Neural cell (in vitro differentiated cells): ENCODE results near the gene CEMP1. TPM values are rescaled to one million over a fixed set of nuclear protein-coding genes. Genes with fewer than 3 reads are reported as not detected.

ENCODE experiments used
- H2AFZ ChIP-seq: fragments of 200-600, 300-800 bp; sonication (generic), shearing (Covaris generic); 2 replicates; pipeline ENCODE4 v1.6.0; 2014; ENCODE audit warnings: low read depth, mild to moderate bottlenecking, antibody characterized with exemption, low read length, moderate library complexity
- H3F3A ChIP-seq: fragments of 200-600 bp; shearing (Covaris generic); 2 replicates; pipeline ENCODE4 v1.6.1; 2016; ENCODE audit warnings: mild to moderate bottlenecking, moderate library complexity, mixed read lengths, antibody characterized with exemption, low read length; ENCODE audit not compliant: insufficient read depth, poor library complexity, severe bottlenecking
- H3K27ac ChIP-seq: fragments of 200-600, 300-800 bp; sonication (generic), shearing (Covaris generic); 2 replicates; pipeline ENCODE4 v1.5.1; 2014; ENCODE audit warnings: mild to moderate bottlenecking, low read length, moderate library complexity
- H3K27me3 ChIP-seq: fragments of 300-800, 200-600 bp; sonication (generic), shearing (Covaris generic); 2 replicates; pipeline ENCODE4 v1.6.0; 2014; ENCODE audit warnings: mild to moderate bottlenecking, low read depth, low read length, moderate library complexity; ENCODE audit not compliant: insufficient read depth
- H3K36me3 ChIP-seq: fragments of 300-800, 200-600 bp; sonication (generic), shearing (Covaris generic); 2 replicates; pipeline ENCODE4 v1.5.1; 2014; ENCODE audit warnings: mild to moderate bottlenecking, antibody characterized with exemption, low read length, moderate library complexity; ENCODE audit not compliant: insufficient read depth
- H3K4me2 ChIP-seq: fragments of 300-800, 200-600 bp; sonication (generic), shearing (Covaris generic); 2 replicates; pipeline ENCODE4 v1.6.0; 2014; ENCODE audit warnings: mild to moderate bottlenecking, low read length
- H3K4me3 ChIP-seq: fragments of 300-800, 200-600 bp; sonication (generic), shearing (Covaris generic); 2 replicates; pipeline ENCODE4 v1.5.1; 2014; ENCODE audit warnings: mild to moderate bottlenecking, low read length, moderate library complexity
- H3K79me2 ChIP-seq: fragments of 200-600 bp; shearing (Covaris generic); replicated peaks from 2 replicates; pipeline ENCODE4 v1.6.0; 2014; ENCODE audit warnings: mild to moderate bottlenecking, low read length, moderate library complexity; ENCODE audit not compliant: insufficient read depth
- H3K9ac ChIP-seq: fragments of 300-800, 200-600 bp; sonication (generic), shearing (Covaris generic); 2 replicates; pipeline ENCODE4 v1.6.1; 2016; ENCODE audit warnings: mild to moderate bottlenecking, low read length, mixed read lengths
- H3K9me2 ChIP-seq: fragments of 200-600 bp; shearing (Covaris generic); 2 replicates; pipeline ENCODE4 v1.6.1; 2016; ENCODE audit warnings: mild to moderate bottlenecking, low read length, mixed read lengths; ENCODE audit not compliant: insufficient read depth
- H3K9me3 ChIP-seq: fragments of 200-600, 300-800 bp; sonication (generic), shearing (Covaris generic); 2 replicates; pipeline ENCODE4 v1.6.1; 2016; ENCODE audit warnings: mild to moderate bottlenecking, mixed run types, low read length, moderate library complexity, mixed read lengths
- H4K20me1 ChIP-seq: fragments of 200-600 bp; shearing (Covaris generic); 2 replicates; pipeline ENCODE4 v1.6.1; 2016; ENCODE audit warnings: mild to moderate bottlenecking, mixed run types; ENCODE audit not compliant: insufficient read depth
- CTCF ChIP-seq: fragments of 450-650 bp; IDR thresholded peaks from 2 replicates; pipeline ENCODE4 v1.5.1; 2014; ENCODE audit warnings: antibody characterized with exemption, mild to moderate bottlenecking, moderate library complexity; ENCODE audit not compliant: poor library complexity, severe bottlenecking
- EP300 ChIP-seq: fragments of 450-650 bp; conservative IDR thresholded peaks from 2 replicates; pipeline ENCODE4 v1.6.1; 2014; ENCODE audit warnings: antibody characterized with exemption, mild to moderate bottlenecking, moderate library complexity; ENCODE audit not compliant: poor library complexity, severe bottlenecking
- EZH2 ChIP-seq: fragments of 200-600, 300-800 bp; shearing (Covaris generic), sonication (generic); IDR thresholded peaks from 2 replicates; pipeline ENCODE4 v1.6.1; 2014; ENCODE audit warnings: antibody characterized with exemption, low read length, borderline replicate concordance, mild to moderate bottlenecking; ENCODE audit not compliant: insufficient read depth, poor library complexity, severe bottlenecking
- MXI1 ChIP-seq: fragments of 450-650 bp; conservative IDR thresholded peaks from 2 replicates; pipeline ENCODE4 v1.6.1; 2014; ENCODE audit warnings: antibody characterized with exemption, mild to moderate bottlenecking; ENCODE audit not compliant: poor library complexity, severe bottlenecking
- POLR2AphosphoS5 ChIP-seq: IDR thresholded peaks from 2 replicates; pipeline ENCODE4 v1.6.1; 2012
- RAD21 ChIP-seq: fragments of 450-650 bp; conservative IDR thresholded peaks from 2 replicates; pipeline ENCODE4 v1.6.1; 2014; ENCODE audit warnings: antibody characterized with exemption, mild to moderate bottlenecking, moderate library complexity
- REST ChIP-seq: IDR thresholded peaks from 2 replicates; pipeline ENCODE4 v1.6.1; 2012; ENCODE audit warnings: borderline replicate concordance
- SMC3 ChIP-seq: fragments of 450-650 bp; conservative IDR thresholded peaks from 2 replicates; pipeline ENCODE4 v1.6.1; 2014; ENCODE audit warnings: antibody characterized with exemption, mild to moderate bottlenecking, moderate library complexity; ENCODE audit not compliant: poor library complexity
- TAF1 ChIP-seq: IDR thresholded peaks from 2 replicates; pipeline ENCODE4 v1.6.1; 2012; ENCODE audit warnings: low read depth
- polyA plus RNA-seq: library from polyadenylated mRNA; depleted of rRNA; stranded (reverse); fragments of >200 nt; gene quantifications from 2 replicates; pipeline ENCODE4 v1.2.3, GENCODE V29; 2014

Gene CEMP1
- polyA plus RNA-seq, 1 donor from 2014 or later: 0.46 TPM

- H3K9me3 ChIP-seq: no peaks in the 10 kb centered on the region
- TF ChIP-seq SMC3 (no peak), RAD21 (no peak), REST (no peak), TAF1 (no peak), MXI1 (no peak), POLR2AphosphoS5 (no peak), EP300 (no peak), CTCF (no peak)
- H3K36me3 ChIP-seq: no peaks in the 10 kb centered on the region
- no peak overlapping the region for H3K4me2 ChIP-seq
- no peaks in the 10 kb centered on the region for H3F3A ChIP-seq
- no peaks in the 10 kb centered on the region for H3K79me2 ChIP-seq
- H3K9me2 ChIP-seq: no peaks in the 10 kb centered on the region
- H3K4me3 ChIP-seq: no peak overlapping the region
- no peak overlapping the region for H3K27ac ChIP-seq
- no peaks in the 10 kb centered on the region for H4K20me1 ChIP-seq
- no peak overlapping the region for H3K9ac ChIP-seq
- H3K27me3 ChIP-seq: no peaks in the 10 kb centered on the region
- no peak overlapping the region for H2AFZ ChIP-seq
Measured at GRCh38 chr16:2505695-2506094, 25.5 kb downstream of the CEMP1 start.

- H3K27ac ChIP-seq: peak overlapping the region; percentile 57
- H3K4me3 ChIP-seq: peak overlapping the region; percentile 60
- peak overlapping the region; percentile 45 for H2AFZ ChIP-seq
- H3K9me2 ChIP-seq: no peaks in the 10 kb centered on the region
- no peaks in the 10 kb centered on the region for H3K36me3 ChIP-seq
- peak overlapping the region; percentile 15 for H3K4me2 ChIP-seq
- no peaks in the 10 kb centered on the region for H3K9me3 ChIP-seq
- H3K27me3 ChIP-seq: no peaks in the 10 kb centered on the region
- H4K20me1 ChIP-seq: no peaks in the 10 kb centered on the region
- H3K79me2 ChIP-seq: no peaks in the 10 kb centered on the region
- no peak for TF ChIP-seq POLR2AphosphoS5
- TF ChIP-seq TAF1: no peak
- no peak for TF ChIP-seq RAD21
- TF ChIP-seq EP300: no peak
- no peak for TF ChIP-seq REST
- no peak for TF ChIP-seq EZH2
- TF ChIP-seq SMC3: no peak
- TF ChIP-seq CTCF: no peak
- TF ChIP-seq MXI1: no peak
- peak overlapping the region; percentile 62 for H3K9ac ChIP-seq
- H3F3A ChIP-seq: no peaks in the 10 kb centered on the region
Measured at GRCh38 chr16:2501946-2502895, 29.0 kb downstream of the CEMP1 start.
